Muscle layer of duodenum (tissue), 2 donors: ENCODE results near the gene VIPR2.
A peak's percentile ranks its signal among the peaks of the same experiment; 100 is the strongest.
"Not testable (repeated sequence)": the region's sequence is repeated elsewhere in the genome, so short reads cannot be mapped to it uniquely, and the experiment has no call there.

ENCODE experiments used
- H3K27ac ChIP-seq: one replicate; pipeline ENCODE4 v1.7.0; 2013; ENCODE audit warnings: mild to moderate bottlenecking, low read length
- H3K27me3 ChIP-seq: one replicate; pipeline ENCODE4 v1.7.0; 2013; ENCODE audit warnings: low read depth, mild to moderate bottlenecking, control low read depth, low read length
- H3K36me3 ChIP-seq, 2 donors: one replicate each; pipeline ENCODE4 v1.7.0; 2013; ENCODE audit warnings: low read length in 2 of 2, control low read depth in 1 of 2, mild to moderate bottlenecking in 1 of 2; ENCODE audit not compliant: insufficient read depth in 2 of 2, control insufficient read depth in 1 of 2
- H3K4me1 ChIP-seq, 2 donors: one replicate each; pipeline ENCODE4 v1.7.0; 2013; ENCODE audit warnings: low read length in 2 of 2, mild to moderate bottlenecking in 2 of 2, control low read depth in 1 of 2, moderate library complexity in 1 of 2; ENCODE audit not compliant: insufficient read depth in 2 of 2, control insufficient read depth in 1 of 2
- H3K4me3 ChIP-seq, 2 donors: one replicate each; pipeline ENCODE4 v1.7.0; 2013; ENCODE audit warnings: low read length in 2 of 2, low read depth in 1 of 2, mild to moderate bottlenecking in 1 of 2
- H3K9me3 ChIP-seq, 2 donors: one replicate each; pipeline ENCODE4 v1.7.0; 2013; ENCODE audit warnings: low read length in 2 of 2, control low read depth in 1 of 2, mild to moderate bottlenecking in 1 of 2; ENCODE audit not compliant: control insufficient read depth in 1 of 2
- donor health status: healthy.

VIPR2 gene

GRCh38 chr7:158993591-158993990, 151.1 kb downstream of the VIPR2 start:
- Histone ChIP-seq H3K27me3 (peaks cover 14% of the 10 kb centered on the region), H3K4me3 (no peak overlapping the region), H3K9me3 (peaks cover 0 to 2% of the 10 kb centered on the region in 2 donors), H3K27ac (no peak overlapping the region), H3K4me1 (no peaks in the 10 kb centered on the region), H3K36me3 (no peaks in the 10 kb centered on the region)

GRCh38 chr7:158992759-158993158, 151.9 kb downstream of the VIPR2 start:
- no peak overlapping the region for H3K27ac ChIP-seq
- H3K36me3 ChIP-seq: no peaks in the 10 kb centered on the region
- peaks cover 14% of the 10 kb centered on the region for H3K27me3 ChIP-seq
- no peak overlapping the region for H3K4me3 ChIP-seq
- H3K4me1 ChIP-seq: no peaks in the 10 kb centered on the region
- H3K9me3 ChIP-seq: peaks cover 0 to 2% of the 10 kb centered on the region in 2 donors

DNA sequence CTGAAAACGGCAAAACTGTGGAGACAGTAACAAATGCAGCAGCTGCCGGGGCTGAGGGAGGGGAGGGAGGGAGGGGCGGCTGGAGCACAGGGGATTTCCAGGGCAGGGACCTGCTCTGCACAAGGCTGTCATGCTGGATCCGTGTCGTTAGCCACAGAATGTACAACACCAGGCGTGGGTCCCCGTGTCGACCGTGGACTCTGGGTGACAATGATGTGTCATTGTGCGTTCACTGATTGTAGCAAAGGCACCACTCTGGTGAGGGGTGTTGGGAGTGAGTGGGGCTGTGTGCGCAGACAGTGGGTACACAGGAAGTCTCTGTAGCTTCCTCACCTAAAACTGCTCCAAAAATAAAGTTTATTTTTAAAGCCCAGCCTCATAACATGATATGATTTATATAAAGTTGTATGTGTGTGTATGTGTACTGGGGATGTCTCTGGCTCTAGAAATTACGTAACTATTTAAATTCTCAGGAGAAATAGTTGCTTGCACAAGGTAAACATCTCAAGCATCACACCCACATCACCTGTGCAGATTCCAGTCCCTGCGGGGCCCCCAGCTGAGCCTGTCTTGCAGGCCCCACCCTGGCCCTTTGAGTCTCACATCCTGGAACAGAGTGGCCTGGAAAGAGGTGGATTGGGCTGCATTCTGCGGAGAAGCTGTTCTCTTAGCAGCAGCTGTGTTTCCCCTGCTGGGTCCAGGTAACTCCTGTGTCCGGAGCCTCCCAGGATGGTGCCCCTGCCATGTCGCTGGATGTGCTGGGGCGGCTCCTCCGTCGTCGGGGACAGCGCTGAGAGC, 152.6 kb downstream of the VIPR2 start:
- H3K27me3 ChIP-seq: peaks cover 14% of the 10 kb centered on the region

DNA sequence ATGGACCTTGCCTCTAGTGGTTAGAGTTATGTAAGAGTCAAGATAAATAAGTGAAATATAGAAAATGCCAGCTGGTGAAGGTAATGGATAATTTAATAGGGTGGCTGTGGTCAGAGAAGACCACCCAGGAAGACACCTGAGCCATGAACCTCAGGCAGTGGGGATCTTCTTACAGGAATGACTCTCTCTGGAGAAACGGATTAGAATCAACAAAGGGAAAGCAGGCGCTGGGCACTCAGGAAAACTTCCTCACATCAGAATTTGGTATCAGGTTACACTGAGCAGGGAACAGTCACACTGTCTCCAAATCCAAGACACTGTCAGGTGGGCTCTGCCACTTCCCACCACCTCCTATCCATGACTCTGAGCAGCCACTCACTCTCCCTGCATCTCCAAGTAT, 155.7 kb downstream of the VIPR2 start:
- Histone ChIP-seq H3K27me3 (peaks cover 14% of the 10 kb centered on the region), H3K9me3 (peaks cover 0 to 2% of the 10 kb centered on the region in 2 donors), H3K27ac (no peak overlapping the region), H3K4me3 (no peak overlapping the region), H3K4me1 (no peaks in the 10 kb centered on the region), H3K36me3 (no peaks in the 10 kb centered on the region)

More for the DNA sequence above, 152.6 kb downstream of the VIPR2 start:
- Histone ChIP-seq H3K36me3 (no peaks in the 10 kb centered on the region), H3K27ac (no peak overlapping the region), H3K4me3 (no peak overlapping the region), H3K9me3 (peaks cover 0 to 2% of the 10 kb centered on the region in 2 donors), H3K4me1 (no peaks in the 10 kb centered on the region)

DNA sequence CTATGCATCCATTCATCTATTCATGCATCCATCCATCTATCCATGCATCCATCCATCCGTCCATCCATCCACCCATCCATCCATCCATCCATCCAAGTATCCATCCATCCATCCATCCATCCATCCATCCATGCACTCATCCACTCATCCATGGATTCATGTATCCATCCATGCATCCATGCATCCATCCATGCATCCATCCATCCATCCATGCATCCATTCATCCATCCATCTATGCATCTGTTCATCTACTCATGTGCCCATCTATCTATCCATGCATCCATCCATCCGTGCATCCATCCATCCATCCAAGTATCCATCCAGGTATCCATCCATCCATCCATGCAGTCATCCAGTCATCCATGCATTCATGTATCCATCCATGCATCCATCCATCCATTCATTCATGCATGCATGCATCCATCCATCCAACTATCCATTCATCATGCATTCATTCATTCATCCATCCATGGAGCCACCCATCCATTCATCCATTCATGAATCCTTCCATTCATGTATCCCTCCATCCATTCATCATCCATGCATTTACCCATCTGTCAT, 156.3 kb downstream of the VIPR2 start:
- H3K27me3 ChIP-seq: peaks cover 14% of the 10 kb centered on the region
- H3K27ac ChIP-seq: no peak overlapping the region
- no peaks in the 10 kb centered on the region for H3K36me3 ChIP-seq
- no peak overlapping the region for H3K4me3 ChIP-seq
- H3K9me3 ChIP-seq: peaks cover 0 to 3% of the 10 kb centered on the region in 2 donors
- H3K4me1 ChIP-seq: no peaks in the 10 kb centered on the region

DNA sequence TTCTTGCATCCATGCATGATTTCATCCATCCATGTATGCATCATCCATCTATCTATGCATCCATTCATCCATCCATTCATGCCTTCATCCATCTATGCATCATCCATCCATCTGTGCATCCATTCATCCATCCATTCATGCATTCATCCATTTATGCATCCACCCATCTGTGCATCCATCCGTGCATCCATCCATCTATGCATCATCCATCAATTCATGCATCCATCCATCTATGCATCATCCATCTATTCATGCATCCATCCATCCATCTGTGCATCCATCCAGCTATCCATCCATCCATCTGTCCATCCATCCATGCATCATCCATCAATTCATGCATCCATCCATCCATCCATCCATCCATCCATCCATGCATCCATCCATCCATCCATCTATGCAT, 157.0 kb downstream of the VIPR2 start:
- Histone ChIP-seq H3K27me3 (peaks cover 11% of the 10 kb centered on the region), H3K27ac (no peak overlapping the region), H3K9me3 (peaks cover 0 to 9% of the 10 kb centered on the region in 2 donors), H3K36me3 (no peaks in the 10 kb centered on the region), H3K4me1 (no peaks in the 10 kb centered on the region), H3K4me3 (no peak overlapping the region)

- no peak overlapping the region for H3K4me3 ChIP-seq
- peaks cover 15 to 25% of the 10 kb centered on the region in 2 donors for H3K9me3 ChIP-seq
- H3K27me3 ChIP-seq: no peaks in the 10 kb centered on the region
- no peaks in the 10 kb centered on the region for H3K36me3 ChIP-seq
- no peak overlapping the region for H3K27ac ChIP-seq
- H3K4me1 ChIP-seq: no peaks in the 10 kb centered on the region
These were observed 159.1 kb downstream of the VIPR2 start for GRCh38 chr7:158985583-158985982.

GRCh38 chr7:158984007-158984406, 160.7 kb downstream of the VIPR2 start:
- H3K27ac ChIP-seq, H3K27me3 ChIP-seq, H3K4me1 ChIP-seq, H3K36me3 ChIP-seq, H3K4me3 ChIP-seq: not testable (repeated sequence)
- H3K9me3 ChIP-seq: peaks cover 15 to 25% of the 10 kb centered on the region in 2 donors

GRCh38 chr7:158982080-158982479, 162.6 kb downstream of the VIPR2 start:
- H3K4me1 ChIP-seq, H3K36me3 ChIP-seq, H3K27ac ChIP-seq, H3K27me3 ChIP-seq: not testable (repeated sequence)
- H3K4me3 ChIP-seq: peak overlapping the region in 1 of 2 donors; percentile 1
- peaks cover 15 to 25% of the 10 kb centered on the region in 2 donors for H3K9me3 ChIP-seq

DNA sequence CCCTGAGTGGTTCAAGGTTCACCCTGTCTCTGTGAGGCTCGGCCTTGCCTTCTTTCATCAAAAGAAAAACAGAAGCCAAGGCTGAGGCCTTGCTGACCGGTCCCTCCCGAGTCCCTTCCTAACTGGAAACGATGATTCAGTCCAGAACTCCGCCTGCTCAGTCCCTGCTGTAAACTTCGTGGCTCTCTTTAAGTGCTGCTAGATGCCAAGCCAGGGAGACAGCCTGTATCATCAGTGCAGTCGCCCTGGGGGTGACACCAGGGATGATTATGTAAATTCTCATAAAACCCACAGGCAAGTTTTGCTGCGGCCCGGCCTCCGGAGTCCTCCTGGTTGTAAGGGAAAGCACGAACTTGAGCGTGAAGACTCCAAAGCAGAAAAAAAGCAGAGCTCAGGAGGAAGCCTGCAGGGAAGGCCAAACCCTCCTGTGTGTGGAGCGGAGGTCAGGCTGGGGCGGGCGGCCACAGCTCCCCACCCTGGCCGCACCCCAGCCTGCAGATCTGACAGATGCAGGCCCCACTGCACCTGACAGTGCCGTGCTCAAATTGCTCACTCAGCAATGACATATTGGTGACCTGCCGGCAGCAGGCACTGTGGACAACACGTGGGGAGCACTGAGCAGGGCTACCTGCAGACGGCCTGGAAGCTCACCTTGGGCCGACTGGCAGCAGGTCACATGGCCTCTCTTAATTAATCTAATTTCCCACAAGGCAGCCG, 164.9 kb downstream of the VIPR2 start:
- peaks cover 5 to 11% of the 10 kb centered on the region in 2 donors for H3K4me1 ChIP-seq
- no peaks in the 10 kb centered on the region for H3K27me3 ChIP-seq
- peaks cover 15 to 25% of the 10 kb centered on the region in 2 donors for H3K9me3 ChIP-seq
- no peak overlapping the region for H3K4me3 ChIP-seq
- no peak overlapping the region for H3K27ac ChIP-seq
- no peaks in the 10 kb centered on the region for H3K36me3 ChIP-seq

GRCh38 chr7:158979023-158979529, 165.6 kb downstream of the VIPR2 start:
- no peaks in the 10 kb centered on the region for H3K27me3 ChIP-seq
- no peaks in the 10 kb centered on the region for H3K36me3 ChIP-seq
- H3K9me3 ChIP-seq: peaks cover 15 to 25% of the 10 kb centered on the region in 2 donors
- peaks cover 5 to 11% of the 10 kb centered on the region in 2 donors for H3K4me1 ChIP-seq
- no peak overlapping the region for H3K27ac ChIP-seq
- H3K4me3 ChIP-seq: no peak overlapping the region
